ENCODE results near the gene ARHGAP8.

The ARHGAP8 gene

GRCh38 chr22:44711690-44712555 lies 40.5 kb upstream of the ARHGAP8 start:
- H3K9me3 ChIP-seq (ENCODE audit: insufficient read depth, low read depth, low read length) = no peaks in the 10 kb centered on the region
- H3K27ac ChIP-seq (ENCODE audit: low read length) = no peak overlapping the region
- no peaks in the 10 kb centered on the region for H3K4me1 ChIP-seq (ENCODE audit: insufficient read depth, low read length)
- H3K27me3 ChIP-seq (ENCODE audit: insufficient read depth, low read length) = no peaks in the 10 kb centered on the region
- no peaks in the 10 kb centered on the region for H3K36me3 ChIP-seq (ENCODE audit: insufficient read depth, low read depth, low read length)
- no peak overlapping the region for H3K4me3 ChIP-seq (ENCODE audit: low read length)
- H3K9ac ChIP-seq (ENCODE audit: low read depth, low read length) = no peak overlapping the region

DNA sequence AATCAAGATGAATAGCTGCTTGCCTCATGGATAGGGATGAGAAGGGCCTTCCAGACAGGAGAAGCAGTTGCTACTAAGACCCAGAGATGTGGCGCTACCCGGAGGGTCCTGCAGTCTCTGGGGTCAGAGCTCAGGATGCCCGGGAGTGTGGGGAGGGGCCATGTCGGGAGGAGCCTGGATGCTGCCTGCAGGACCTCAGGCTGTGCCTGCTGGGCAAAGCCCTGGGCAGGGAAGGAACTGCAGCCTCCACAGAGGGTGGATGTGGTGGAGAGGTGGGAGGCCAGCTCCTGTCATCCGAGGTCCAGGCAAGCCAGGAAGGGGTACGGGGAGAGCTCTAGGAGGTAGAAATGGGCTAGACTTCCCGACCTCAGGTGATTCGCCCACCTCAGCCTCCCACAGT lies 39.4 kb upstream of the ARHGAP8 start:
- Histone ChIP-seq H3K27ac (ENCODE audit: low read length) (no peak overlapping the region), H3K27me3 (ENCODE audit: insufficient read depth, low read length) (no peaks in the 10 kb centered on the region)

GRCh38 chr22:44714703-44715350 lies 37.5 kb upstream of the ARHGAP8 start:
- no peak overlapping the region for H3K27ac ChIP-seq (ENCODE audit: low read length)
- no peaks in the 10 kb centered on the region for H3K36me3 ChIP-seq (ENCODE audit: insufficient read depth, low read depth, low read length)
- no peaks in the 10 kb centered on the region for H3K27me3 ChIP-seq (ENCODE audit: insufficient read depth, low read length)
- H3K9ac ChIP-seq (ENCODE audit: low read depth, low read length) = no peak overlapping the region
- H3K9me3 ChIP-seq (ENCODE audit: insufficient read depth, low read depth, low read length) = no peaks in the 10 kb centered on the region
- no peaks in the 10 kb centered on the region for H3K4me1 ChIP-seq (ENCODE audit: insufficient read depth, low read length)
- no peak overlapping the region for H3K4me3 ChIP-seq (ENCODE audit: low read length)

More for the DNA sequence above, 39.4 kb upstream of the ARHGAP8 start:
- no peaks in the 10 kb centered on the region for H3K9me3 ChIP-seq (ENCODE audit: insufficient read depth, low read depth, low read length)
- H3K9ac ChIP-seq (ENCODE audit: low read depth, low read length) = no peak overlapping the region
- no peaks in the 10 kb centered on the region for H3K36me3 ChIP-seq (ENCODE audit: insufficient read depth, low read depth, low read length)
- no peaks in the 10 kb centered on the region for H3K4me1 ChIP-seq (ENCODE audit: insufficient read depth, low read length)
- no peak overlapping the region for H3K4me3 ChIP-seq (ENCODE audit: low read length)

- Histone ChIP-seq H3K9me3 (ENCODE audit: insufficient read depth, low read depth, low read length) (no peaks in the 10 kb centered on the region), H3K9ac (ENCODE audit: low read depth, low read length) (no peak overlapping the region), H3K27me3 (ENCODE audit: insufficient read depth, low read length) (no peaks in the 10 kb centered on the region), H3K4me1 (ENCODE audit: insufficient read depth, low read length) (no peaks in the 10 kb centered on the region), H3K27ac (ENCODE audit: low read length) (no peak overlapping the region), H3K4me3 (ENCODE audit: low read length) (no peak overlapping the region), H3K36me3 (ENCODE audit: insufficient read depth, low read depth, low read length) (no peaks in the 10 kb centered on the region)
Observed at GRCh38 chr22:44718418-44718817, 34.0 kb upstream of the ARHGAP8 start.

- Histone ChIP-seq H3K4me1 (ENCODE audit: insufficient read depth, low read length) (no peaks in the 10 kb centered on the region), H3K4me3 (ENCODE audit: low read length) (no peak overlapping the region), H3K27me3 (ENCODE audit: insufficient read depth, low read length) (no peaks in the 10 kb centered on the region), H3K9me3 (ENCODE audit: insufficient read depth, low read depth, low read length) (no peaks in the 10 kb centered on the region), H3K36me3 (ENCODE audit: insufficient read depth, low read depth, low read length) (no peaks in the 10 kb centered on the region), H3K9ac (ENCODE audit: low read depth, low read length) (no peak overlapping the region), H3K27ac (ENCODE audit: low read length) (no peak overlapping the region)
Observed at GRCh38 chr22:44719586-44720368, 32.6 kb upstream of the ARHGAP8 start.

DNA sequence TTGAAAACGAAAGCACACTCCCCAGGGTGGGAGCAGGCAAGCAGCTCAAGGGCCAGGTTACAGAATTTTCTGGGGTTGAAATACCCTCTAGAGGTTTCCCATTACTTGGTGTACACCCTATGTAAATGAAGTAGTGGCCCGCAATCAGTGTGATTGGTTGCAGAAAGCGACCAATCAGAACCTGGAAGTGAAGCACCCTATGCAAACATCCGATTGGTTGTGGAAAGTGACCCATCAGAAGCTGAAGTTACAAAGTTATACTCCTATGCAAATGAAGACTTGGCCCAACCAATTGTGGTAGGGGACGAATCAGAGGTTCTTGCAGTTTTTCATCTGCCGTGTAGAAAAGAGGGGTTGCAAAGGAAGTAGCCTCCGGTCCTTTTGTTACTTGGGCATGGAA lies 31.2 kb upstream of the ARHGAP8 start:
- no peak overlapping the region for H3K4me3 ChIP-seq (ENCODE audit: low read length)
- H3K27ac ChIP-seq (ENCODE audit: low read length) = no peak overlapping the region
- H3K9ac ChIP-seq (ENCODE audit: low read depth, low read length) = no peak overlapping the region
- H3K27me3 ChIP-seq (ENCODE audit: insufficient read depth, low read length) = no peaks in the 10 kb centered on the region
- no peaks in the 10 kb centered on the region for H3K9me3 ChIP-seq (ENCODE audit: insufficient read depth, low read depth, low read length)
- H3K36me3 ChIP-seq (ENCODE audit: insufficient read depth, low read depth, low read length) = no peaks in the 10 kb centered on the region
- H3K4me1 ChIP-seq (ENCODE audit: insufficient read depth, low read length) = no peaks in the 10 kb centered on the region

DNA sequence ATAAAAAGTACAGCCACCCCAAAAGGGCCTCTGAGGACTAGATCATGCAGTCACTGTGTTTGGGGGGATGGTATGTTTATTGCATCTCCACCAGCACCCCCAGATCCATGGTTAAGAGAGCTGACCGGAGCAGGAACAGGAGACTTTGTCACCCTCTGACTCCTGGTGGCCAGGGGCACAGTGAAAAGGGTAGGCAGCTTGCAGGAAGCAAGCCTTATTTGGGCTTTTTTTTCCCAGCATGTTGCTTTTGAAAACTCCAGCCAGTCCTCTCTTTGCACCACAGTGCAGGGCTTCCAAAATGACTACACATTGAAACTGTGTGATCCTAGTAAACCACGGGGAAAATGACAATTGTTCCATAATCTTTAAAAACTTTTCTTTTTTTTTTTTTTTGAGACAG lies 29.8 kb upstream of the ARHGAP8 start:
- H3K9ac ChIP-seq (ENCODE audit: low read depth, low read length) = no peak overlapping the region
- H3K27ac ChIP-seq (ENCODE audit: low read length) = no peak overlapping the region
- no peak overlapping the region for H3K4me3 ChIP-seq (ENCODE audit: low read length)
- no peaks in the 10 kb centered on the region for H3K27me3 ChIP-seq (ENCODE audit: insufficient read depth, low read length)
- no peaks in the 10 kb centered on the region for H3K36me3 ChIP-seq (ENCODE audit: insufficient read depth, low read depth, low read length)
- no peaks in the 10 kb centered on the region for H3K9me3 ChIP-seq (ENCODE audit: insufficient read depth, low read depth, low read length)
- no peaks in the 10 kb centered on the region for H3K4me1 ChIP-seq (ENCODE audit: insufficient read depth, low read length)

- H3K4me3 ChIP-seq (ENCODE audit: low read length) = no peak overlapping the region
- H3K4me1 ChIP-seq (ENCODE audit: insufficient read depth, low read length) = no peaks in the 10 kb centered on the region
- no peak overlapping the region for H3K27ac ChIP-seq (ENCODE audit: low read length)
- no peaks in the 10 kb centered on the region for H3K27me3 ChIP-seq (ENCODE audit: insufficient read depth, low read length)
- no peaks in the 10 kb centered on the region for H3K36me3 ChIP-seq (ENCODE audit: insufficient read depth, low read depth, low read length)
- H3K9ac ChIP-seq (ENCODE audit: low read depth, low read length) = no peak overlapping the region
- no peaks in the 10 kb centered on the region for H3K9me3 ChIP-seq (ENCODE audit: insufficient read depth, low read depth, low read length)
Observed at GRCh38 chr22:44723801-44724200, 28.6 kb upstream of the ARHGAP8 start.

DNA sequence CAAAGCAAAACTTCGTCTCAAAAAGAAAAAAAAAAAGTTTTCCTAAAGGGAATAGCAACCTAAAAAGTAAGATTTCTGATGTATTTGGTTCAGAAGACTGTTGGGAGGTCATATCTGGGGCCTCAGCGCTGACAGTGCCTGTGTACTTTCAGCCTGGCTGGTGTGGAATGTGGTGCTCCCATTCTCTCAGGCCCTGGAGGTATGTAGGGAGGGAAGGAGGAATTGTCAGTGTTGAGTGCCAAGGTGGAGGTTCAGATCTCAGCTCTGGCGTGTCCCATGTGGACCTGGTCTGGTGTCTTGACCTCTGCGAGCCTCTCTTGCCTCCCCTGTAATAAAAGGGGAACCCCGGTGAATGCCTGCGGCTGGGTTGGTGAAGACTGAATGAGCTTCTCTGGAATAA lies 28.0 kb upstream of the ARHGAP8 start:
- no peak overlapping the region for H3K27ac ChIP-seq (ENCODE audit: low read length)
- H3K9me3 ChIP-seq (ENCODE audit: insufficient read depth, low read depth, low read length) = no peaks in the 10 kb centered on the region
- no peaks in the 10 kb centered on the region for H3K27me3 ChIP-seq (ENCODE audit: insufficient read depth, low read length)
- H3K9ac ChIP-seq (ENCODE audit: low read depth, low read length) = no peak overlapping the region
- no peak overlapping the region for H3K4me3 ChIP-seq (ENCODE audit: low read length)
- H3K4me1 ChIP-seq (ENCODE audit: insufficient read depth, low read length) = no peaks in the 10 kb centered on the region
- no peaks in the 10 kb centered on the region for H3K36me3 ChIP-seq (ENCODE audit: insufficient read depth, low read depth, low read length)

DNA sequence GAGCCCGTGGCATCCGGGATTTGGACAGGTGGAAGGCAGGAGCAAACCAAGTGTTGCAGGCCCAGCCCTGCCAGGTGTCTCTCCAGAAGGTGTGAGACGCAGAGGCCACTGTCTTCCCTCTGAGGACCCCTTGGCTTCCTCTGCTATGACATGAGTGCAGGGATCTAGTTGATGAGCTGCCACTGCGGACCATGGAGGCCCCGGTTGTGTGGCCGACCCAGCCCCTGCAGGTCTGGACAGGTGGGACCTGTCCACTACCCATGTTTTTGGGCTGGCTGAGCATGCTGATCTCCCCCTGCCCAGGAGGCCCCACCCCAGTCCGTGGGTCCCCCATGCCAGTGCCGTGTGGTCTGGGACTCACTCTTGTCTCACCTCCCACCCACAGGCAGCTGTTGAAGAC lies 27.5 kb upstream of the ARHGAP8 start:
- no peaks in the 10 kb centered on the region for H3K27me3 ChIP-seq (ENCODE audit: insufficient read depth, low read length)
- no peak overlapping the region for H3K4me3 ChIP-seq (ENCODE audit: low read length)
- H3K36me3 ChIP-seq (ENCODE audit: insufficient read depth, low read depth, low read length) = no peaks in the 10 kb centered on the region
- no peak overlapping the region for H3K27ac ChIP-seq (ENCODE audit: low read length)
- H3K4me1 ChIP-seq (ENCODE audit: insufficient read depth, low read length) = no peaks in the 10 kb centered on the region
- H3K9me3 ChIP-seq (ENCODE audit: insufficient read depth, low read depth, low read length) = no peaks in the 10 kb centered on the region
- no peak overlapping the region for H3K9ac ChIP-seq (ENCODE audit: low read depth, low read length)

DNA sequence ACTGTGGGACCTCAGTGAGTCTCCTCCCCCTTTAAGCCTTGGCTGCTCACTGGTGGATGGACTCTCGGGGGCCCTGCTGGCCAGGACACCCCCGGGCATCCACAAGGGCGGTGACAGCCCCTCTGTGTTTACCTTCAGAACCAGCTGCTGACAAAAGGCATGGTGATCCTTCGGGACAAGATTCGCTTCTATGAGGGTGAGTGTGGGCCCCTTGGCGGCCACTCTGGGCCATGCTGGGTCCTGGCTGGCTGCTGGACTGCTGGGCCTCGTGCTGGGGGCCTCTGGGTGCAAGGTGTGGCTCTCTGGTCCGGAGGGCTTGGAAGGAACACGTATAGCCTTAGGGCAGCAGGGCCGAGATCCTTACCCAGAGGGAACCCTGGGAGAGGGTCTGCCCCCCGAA lies 25.9 kb upstream of the ARHGAP8 start:
- Histone ChIP-seq H3K4me3 (ENCODE audit: low read length) (no peak overlapping the region), H3K4me1 (ENCODE audit: insufficient read depth, low read length) (no peaks in the 10 kb centered on the region), H3K27me3 (ENCODE audit: insufficient read depth, low read length) (no peaks in the 10 kb centered on the region), H3K27ac (ENCODE audit: low read length) (no peak overlapping the region), H3K36me3 (ENCODE audit: insufficient read depth, low read depth, low read length) (no peaks in the 10 kb centered on the region; the same call in 1 of the 2 replicates), H3K9me3 (ENCODE audit: insufficient read depth, low read depth, low read length) (no peaks in the 10 kb centered on the region), H3K9ac (ENCODE audit: low read depth, low read length) (no peak overlapping the region)

All from iPS-20b (cell line).